Epithelial cell of esophagus (primary cell): ENCODE results near the gene DENND5A.

ENCODE experiments used
- DNase-seq: peaks from one replicate; pipeline ENCODE4 v3.0.0; 2010; ENCODE audit warnings: low read depth
- H3K4me3 ChIP-seq: 2 replicates; pipeline ENCODE4 v1.5.1; 2011; ENCODE audit warnings: mild to moderate bottlenecking, low read length, control low read depth
- TF ChIP-seq, protein P1 (sequence below): IDR thresholded peaks from 2 replicates; pipeline ENCODE4 v1.5.1; 2011; ENCODE audit warnings: low read depth, mild to moderate bottlenecking, low read length, control low read depth, inconsistent platforms; ENCODE audit not compliant: insufficient read depth; ENCODE audit errors: missing control alignments

The DENND5A gene

DNA sequence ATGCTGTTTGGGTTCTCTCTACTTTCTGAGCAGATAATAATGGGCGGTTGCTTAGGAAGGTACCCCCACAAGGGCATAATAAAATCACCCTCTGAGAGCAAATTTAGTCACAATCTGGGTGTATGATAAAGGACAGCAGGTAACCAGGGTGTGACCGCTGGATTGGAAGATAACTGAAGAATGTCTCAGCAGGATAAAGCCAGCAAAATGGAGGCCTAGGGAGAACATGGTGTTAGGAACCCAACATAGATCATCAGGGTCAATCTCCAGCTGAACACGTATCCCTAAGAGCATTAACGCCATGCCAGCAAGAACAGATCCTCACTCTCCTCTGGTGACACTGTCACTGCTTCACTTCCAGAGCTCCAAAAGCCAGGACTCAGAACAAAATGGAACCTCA is 109.2 kb downstream of the DENND5A start:
- no peak for DNase-seq
- no peak overlapping the region for H3K4me3 ChIP-seq

GRCh38 chr11:9153651-9154050 is 111.5 kb downstream of the DENND5A start:
- TF ChIP-seq, protein P1, sequence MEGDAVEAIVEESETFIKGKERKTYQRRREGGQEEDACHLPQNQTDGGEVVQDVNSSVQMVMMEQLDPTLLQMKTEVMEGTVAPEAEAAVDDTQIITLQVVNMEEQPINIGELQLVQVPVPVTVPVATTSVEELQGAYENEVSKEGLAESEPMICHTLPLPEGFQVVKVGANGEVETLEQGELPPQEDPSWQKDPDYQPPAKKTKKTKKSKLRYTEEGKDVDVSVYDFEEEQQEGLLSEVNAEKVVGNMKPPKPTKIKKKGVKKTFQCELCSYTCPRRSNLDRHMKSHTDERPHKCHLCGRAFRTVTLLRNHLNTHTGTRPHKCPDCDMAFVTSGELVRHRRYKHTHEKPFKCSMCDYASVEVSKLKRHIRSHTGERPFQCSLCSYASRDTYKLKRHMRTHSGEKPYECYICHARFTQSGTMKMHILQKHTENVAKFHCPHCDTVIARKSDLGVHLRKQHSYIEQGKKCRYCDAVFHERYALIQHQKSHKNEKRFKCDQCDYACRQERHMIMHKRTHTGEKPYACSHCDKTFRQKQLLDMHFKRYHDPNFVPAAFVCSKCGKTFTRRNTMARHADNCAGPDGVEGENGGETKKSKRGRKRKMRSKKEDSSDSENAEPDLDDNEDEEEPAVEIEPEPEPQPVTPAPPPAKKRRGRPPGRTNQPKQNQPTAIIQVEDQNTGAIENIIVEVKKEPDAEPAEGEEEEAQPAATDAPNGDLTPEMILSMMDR = no peak
- no peak for DNase-seq

More for the DNA sequence above, 109.2 kb downstream of the DENND5A start:
- TF ChIP-seq, protein P1 = no peak

DNA sequence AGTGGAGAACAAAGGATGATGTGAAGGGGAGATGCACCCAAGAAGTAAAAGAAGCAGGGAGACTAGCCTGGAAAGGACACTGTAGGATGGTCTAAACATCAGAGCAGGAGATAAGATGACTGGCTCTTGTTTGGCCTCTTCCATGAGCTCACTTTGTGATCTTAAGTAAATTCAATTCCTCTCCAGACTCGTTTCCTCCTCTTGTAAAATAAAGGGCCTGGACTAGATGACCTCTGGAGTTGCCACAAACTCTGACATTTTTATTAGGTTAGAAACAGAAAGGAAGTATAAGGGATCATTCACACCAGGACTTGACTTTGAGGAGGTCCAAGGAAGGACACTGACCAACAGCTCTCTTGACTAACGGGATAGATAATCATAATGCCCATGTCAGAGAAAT is 113.5 kb downstream of the DENND5A start:
- DNase-seq = no peak

More at GRCh38 chr11:9153651-9154050, 111.5 kb downstream of the DENND5A start:
- no peak overlapping the region for H3K4me3 ChIP-seq

GRCh38 chr11:9150926-9151325 is 114.2 kb downstream of the DENND5A start:
- TF ChIP-seq, protein P1 = no peak
- no peak for DNase-seq
- H3K4me3 ChIP-seq = no peak overlapping the region

More for the DNA sequence above, 113.5 kb downstream of the DENND5A start:
- TF ChIP-seq, protein P1 = no peak
- H3K4me3 ChIP-seq = no peak overlapping the region

- no peak overlapping the region for H3K4me3 ChIP-seq
- TF ChIP-seq, protein P1 = no peak
- DNase-seq = peak; percentile 84
Observed at GRCh38 chr11:9150501-9150900, 114.6 kb downstream of the DENND5A start.

- TF ChIP-seq, protein P1 = no peak
- DNase-seq = peak; percentile 59
- no peak overlapping the region for H3K4me3 ChIP-seq
Observed at GRCh38 chr11:9148727-9149126, 116.4 kb downstream of the DENND5A start.

GRCh38 chr11:9148035-9148434 is 117.1 kb downstream of the DENND5A start:
- TF ChIP-seq, protein P1 = no peak
- peak; percentile 46 for DNase-seq

More at GRCh38 chr11:9148035-9148434, 117.1 kb downstream of the DENND5A start:
- H3K4me3 ChIP-seq = no peak overlapping the region
